GM18517 (cell line): ENCODE measurements around the gene ARHGEF28.

Experiments
- ATAC-seq: cut with Tn5 transposase; IDR thresholded peaks from one replicate; pipeline ENCODE4 v1.9.1; 2021; ENCODE audit warnings: mild to moderate bottlenecking, moderate library complexity; ENCODE audit not compliant: unreplicated experiment

The ARHGEF28 gene

GRCh38 chr5:73841641-73842040 lies 215.6 kb downstream of the ARHGEF28 start:
- ATAC-seq, result no peak

GRCh38 chr5:73844165-73844564 lies 218.2 kb downstream of the ARHGEF28 start:
- ATAC-seq, result no peak

DNA sequence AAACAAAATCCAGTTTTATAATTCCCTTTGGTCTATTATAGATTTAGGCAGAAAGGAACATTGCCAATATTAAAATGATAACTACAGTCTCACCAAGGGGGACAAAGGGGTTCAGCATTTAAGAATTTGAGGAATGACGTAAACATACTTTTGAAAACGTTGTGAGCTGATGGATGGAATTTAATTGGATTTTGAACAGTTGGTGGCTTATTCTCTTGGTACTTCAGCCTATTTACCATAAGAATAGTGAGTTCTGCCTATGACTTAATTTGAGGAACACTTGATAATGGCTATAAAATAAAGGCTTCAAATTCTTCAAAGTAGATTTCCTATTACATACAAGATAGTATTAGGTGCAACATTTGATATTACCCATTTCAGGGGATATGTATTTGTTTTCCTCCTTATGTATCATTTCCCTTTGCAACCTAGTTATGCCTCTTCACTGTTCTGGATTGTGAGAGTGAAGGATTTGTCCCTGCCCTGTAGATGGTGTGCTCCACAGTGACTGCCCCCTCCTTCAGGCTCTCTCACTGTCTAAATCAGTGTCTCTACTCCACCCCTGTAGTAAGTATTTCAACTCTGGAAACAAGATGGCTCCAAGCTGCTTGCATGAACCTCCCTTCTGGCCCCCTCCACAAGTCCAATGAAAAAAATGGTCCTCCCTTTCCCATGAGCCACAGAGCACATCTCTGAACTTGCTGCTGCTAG lies 225.6 kb downstream of the ARHGEF28 start:
- ATAC-seq, result no peak

GRCh38 chr5:73853091-73853490 lies 227.1 kb downstream of the ARHGEF28 start:
- no peak for ATAC-seq

DNA sequence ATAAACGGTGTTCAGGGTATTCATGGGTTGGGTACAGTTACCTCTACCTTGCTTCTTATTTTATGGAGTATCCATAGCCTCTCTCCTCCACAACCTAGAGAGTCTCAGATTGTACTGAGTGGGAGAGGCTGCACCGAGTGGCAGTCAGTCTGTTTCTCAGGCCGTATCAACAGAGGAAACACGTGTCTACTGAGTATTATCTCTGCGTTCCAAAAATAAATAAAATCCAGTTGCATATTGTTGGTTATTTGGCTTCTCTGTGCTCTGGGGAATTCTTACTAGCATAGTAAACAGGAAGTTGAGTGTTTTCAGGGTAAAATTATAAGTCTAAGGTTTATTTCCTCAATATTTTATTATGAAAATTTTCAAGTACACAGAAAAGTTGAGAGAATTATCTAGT lies 231.0 kb downstream of the ARHGEF28 start:
- ATAC-seq, result no peak

- ATAC-seq, result no peak
These were observed 231.4 kb downstream of the ARHGEF28 start for GRCh38 chr5:73857446-73857845.

DNA sequence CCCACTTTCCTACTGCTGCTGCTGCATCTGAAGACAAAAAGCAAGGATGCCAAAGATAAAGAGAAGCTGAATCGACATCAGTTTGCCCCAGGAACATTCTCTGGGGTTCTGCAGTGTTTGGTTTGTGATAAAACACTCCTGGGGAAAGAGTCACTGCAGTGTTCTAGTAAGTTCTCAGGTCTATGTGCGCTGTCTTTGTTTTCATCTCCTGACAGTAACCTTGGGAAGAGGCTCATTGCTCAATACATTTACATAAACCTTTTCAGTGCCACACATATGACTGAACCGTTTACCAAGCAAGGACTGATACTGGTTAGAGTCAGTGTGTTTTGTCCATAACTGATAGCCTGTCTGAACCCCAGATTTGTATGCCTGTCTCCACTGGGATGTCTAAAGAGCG lies 232.1 kb downstream of the ARHGEF28 start:
- no peak for ATAC-seq

DNA sequence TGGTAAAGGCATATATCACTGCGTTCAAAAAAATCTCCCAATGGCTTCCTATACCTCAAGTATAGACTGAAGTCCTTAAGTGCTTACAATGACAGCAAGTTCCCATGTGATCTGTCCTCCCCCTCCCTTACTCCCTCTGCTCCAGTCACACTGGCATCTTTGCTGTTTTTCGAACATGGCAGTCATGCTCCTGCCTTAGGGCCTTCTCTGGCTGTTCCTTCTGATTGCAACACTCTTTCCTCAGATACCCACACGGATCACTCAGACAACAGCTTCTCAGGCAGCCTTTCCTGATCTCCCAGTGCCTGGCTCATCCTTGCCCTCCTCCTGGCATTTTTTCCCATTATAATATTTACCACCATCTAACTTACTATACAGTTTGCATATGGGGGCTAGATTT lies 232.8 kb downstream of the ARHGEF28 start:
- ATAC-seq, result no peak

- ATAC-seq, result no peak
These were observed 233.7 kb downstream of the ARHGEF28 start for GRCh38 chr5:73859696-73860095.

DNA sequence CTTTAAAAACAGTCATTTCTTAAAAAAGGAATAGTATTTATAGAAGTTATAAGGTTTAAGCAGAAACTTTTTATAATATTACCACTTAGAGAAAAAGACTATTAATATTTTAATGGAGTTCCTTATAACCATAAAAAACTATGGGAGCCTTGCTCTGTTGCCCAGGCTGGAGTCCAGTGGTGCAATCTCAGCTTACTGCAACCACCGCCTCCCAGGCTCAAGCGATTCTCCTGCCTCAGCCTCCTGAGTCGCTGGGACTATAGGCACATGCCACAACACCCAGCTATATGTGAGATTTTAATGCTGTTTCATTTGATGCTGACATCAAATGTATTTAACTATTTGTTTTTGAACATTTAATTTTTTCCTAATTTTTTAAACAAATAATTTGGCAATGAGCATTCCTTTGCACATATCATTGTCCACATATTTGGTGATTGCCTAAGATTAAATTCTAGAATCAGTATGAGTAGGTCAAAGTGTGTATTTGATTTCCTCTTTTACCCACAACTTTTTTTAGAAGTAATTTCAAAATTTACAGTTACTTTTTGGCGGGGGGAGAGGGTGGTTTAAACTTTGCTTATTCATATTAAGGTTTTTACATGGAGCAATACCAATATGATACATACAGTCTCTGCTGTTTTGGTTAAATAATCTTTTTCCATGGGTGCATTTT lies 235.5 kb downstream of the ARHGEF28 start:
- no peak for ATAC-seq

DNA sequence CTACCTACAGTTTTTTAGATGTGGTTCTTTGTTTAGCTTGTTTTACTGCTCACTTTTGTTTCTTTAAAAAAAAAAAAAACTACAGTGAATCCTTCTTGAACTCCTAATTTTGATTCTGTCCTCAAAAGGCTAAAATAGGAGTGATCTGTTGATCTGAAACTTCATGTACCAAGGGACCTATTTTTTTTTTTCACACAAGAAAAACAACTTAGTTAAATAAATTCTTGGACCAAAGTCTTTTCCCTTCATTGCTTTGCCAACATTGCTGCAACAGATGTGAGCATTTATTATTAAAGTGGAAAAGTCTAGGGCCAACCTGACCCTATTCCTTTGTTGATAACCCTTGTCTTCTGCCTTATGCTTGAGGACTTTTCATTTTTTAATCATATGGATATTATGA lies 236.8 kb downstream of the ARHGEF28 start:
- no peak for ATAC-seq

DNA sequence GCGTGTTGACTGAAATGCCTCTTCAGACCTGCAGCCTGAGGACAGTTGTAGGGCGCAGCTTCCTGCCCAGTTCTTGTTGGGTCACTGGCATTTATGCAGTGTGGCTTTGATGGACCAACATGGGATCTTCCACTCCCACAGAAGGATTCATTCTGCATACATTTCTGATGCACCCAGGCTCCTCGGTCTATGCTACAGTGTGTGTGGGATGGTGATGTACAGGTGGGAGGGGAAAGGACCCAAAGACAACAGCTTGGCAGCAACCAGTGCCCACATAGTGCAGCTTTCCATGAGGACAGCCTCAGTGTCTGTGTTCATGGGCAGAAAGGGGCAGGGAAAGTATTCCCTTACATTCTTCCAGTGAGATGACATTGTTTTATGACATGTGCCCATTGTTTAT lies 237.9 kb downstream of the ARHGEF28 start:
- no peak for ATAC-seq

DNA sequence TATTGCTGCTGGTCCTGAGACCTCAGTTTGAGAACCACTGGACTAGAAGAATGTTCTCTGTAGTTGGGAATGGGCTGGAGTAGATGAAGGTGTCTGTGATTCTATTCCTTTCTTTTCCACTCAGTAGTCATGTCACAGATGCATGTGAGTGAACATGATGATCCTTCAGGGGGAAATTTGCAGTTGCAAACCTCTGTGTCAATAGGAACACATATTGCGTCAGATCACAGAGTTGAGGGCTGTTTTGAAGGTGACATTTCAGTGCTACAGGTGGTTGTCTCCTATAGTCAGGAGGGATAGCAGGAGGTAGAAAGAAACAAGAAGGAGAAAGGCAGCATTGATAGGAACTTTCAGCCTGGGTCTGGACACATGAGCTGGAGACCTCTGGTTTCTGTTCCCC lies 239.3 kb downstream of the ARHGEF28 start:
- ATAC-seq, result no peak

GRCh38 chr5:73867345-73868335 lies 241.6 kb downstream of the ARHGEF28 start:
- no peak for ATAC-seq

- ATAC-seq, result no peak
These were observed 257.6 kb downstream of the ARHGEF28 start for GRCh38 chr5:73883646-73884045.

GRCh38 chr5:73887688-73888087 lies 261.7 kb downstream of the ARHGEF28 start:
- no peak for ATAC-seq

DNA sequence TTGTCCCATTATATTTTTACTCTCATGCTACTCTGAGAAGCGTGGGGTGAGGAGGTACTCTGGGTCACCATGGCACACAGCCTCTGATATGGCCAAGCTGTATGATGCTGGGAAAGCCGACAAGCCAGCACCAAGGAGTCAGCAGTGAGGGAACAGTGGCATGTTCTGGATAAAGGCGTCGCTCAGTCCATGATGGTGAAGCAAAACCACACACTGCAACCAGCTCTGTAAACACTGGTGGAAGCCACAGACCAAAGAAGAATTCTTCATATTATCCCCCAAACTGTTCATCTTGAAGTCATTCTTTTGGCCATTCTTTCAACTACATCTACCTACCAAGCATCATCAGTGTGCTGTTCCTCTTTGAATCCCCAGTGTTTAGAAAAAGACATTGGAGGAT lies 264.6 kb downstream of the ARHGEF28 start:
- no peak for ATAC-seq

GRCh38 chr5:73892218-73892617 lies 266.2 kb downstream of the ARHGEF28 start:
- ATAC-seq, result no peak

- no peak for ATAC-seq
These were observed 266.8 kb downstream of the ARHGEF28 start for GRCh38 chr5:73892806-73893205.

DNA sequence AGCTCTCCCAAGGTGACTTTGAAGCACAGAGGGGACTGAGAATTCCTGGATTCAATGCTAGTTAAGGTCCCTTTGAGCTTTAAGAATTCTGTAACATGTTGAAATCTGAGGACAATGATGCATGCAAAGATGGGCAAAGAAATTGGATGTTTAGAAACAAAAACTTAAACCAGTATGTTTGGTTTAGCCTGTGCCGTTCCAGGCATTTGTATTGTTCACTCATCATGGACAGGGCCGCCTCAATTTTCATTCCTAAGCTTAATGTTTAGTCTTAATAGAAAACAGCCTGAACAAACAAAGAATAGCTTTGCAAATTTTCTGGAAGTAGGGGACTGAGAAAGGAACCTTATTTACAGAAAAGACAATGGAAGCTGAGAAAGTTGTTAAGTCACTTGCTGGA lies 267.8 kb downstream of the ARHGEF28 start:
- no peak for ATAC-seq

DNA sequence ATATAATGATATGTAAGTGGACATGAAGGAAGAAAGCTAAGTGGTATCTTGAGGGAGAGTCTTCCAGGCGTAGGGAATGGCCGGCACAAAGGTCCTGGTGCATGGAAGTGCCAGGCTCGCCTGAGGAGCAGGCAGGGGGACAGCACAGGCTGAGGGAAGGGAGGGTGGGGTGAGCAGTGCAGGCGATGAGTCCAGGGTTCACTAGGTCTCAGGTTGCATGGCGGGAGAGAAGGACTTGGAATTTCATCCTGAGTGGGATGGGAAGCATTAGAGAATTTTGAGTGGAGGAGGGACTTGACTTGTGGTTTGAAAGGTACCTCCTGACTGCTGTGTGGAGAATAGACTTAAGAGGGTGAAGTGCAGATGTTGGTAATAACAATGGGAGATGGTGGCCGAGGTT lies 268.9 kb downstream of the ARHGEF28 start:
- no peak for ATAC-seq

DNA sequence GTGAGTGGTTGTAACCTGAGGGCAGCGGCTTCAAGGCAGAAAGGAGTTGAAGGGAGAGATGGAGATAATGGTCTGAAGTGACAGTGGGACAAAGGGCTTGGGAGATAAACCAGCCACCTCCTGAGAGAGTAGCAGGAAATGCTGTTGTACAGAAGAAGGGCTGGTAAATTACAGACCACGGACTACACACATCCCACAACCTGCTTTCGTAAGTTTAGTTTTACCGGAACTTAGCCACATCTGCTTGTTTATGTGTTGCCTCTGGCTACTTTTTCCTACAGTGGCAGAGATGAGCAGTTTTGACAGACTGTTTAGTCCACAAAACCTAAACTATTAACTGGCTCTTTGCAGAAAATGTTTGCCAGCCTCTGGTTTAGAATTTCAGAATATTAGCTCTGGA lies 269.5 kb downstream of the ARHGEF28 start:
- ATAC-seq, result no peak
